Measurements from ENCODE around the gene GNAS. TPM values are rescaled to one million over a fixed set of nuclear protein-coding genes. Genes with fewer than 3 reads are reported as not detected.

GNAS gene
- polyA plus RNA-seq, 1 donor (not counting 4 experiments of a cell fraction or from before 2014, with no cell fraction given), result 560 TPM

- Histone ChIP-seq H3K4me3 (ENCODE audit: control insufficient read depth in 2 of 3, extremely low read depth in 1 of 3, insufficient read depth in 2 of 3, low read depth in 1 of 3, low read length in 3 of 3) (no peak overlapping the region), H3K79me2 (ENCODE audit: control insufficient read depth, insufficient read depth, low read length) (no peaks in the 10 kb centered on the region), H3K36me3 (ENCODE audit: control insufficient read depth in 2 of 2, extremely low read depth in 1 of 2, insufficient read depth in 2 of 2, low read length in 2 of 2) (no peaks in the 10 kb centered on the region), H3K9ac (ENCODE audit: control insufficient read depth, extremely low read depth, insufficient read depth, low read length) (no peak overlapping the region), H4K20me1 (ENCODE audit: control insufficient read depth, extremely low read depth, insufficient read depth, low read length) (no peaks in the 10 kb centered on the region), H3K4me2 (ENCODE audit: control insufficient read depth, extremely low read depth, insufficient read depth, low read depth, low read length) (no peak overlapping the region), H3K4me1 (ENCODE audit: control insufficient read depth, extremely low read depth, insufficient read depth, low read length) (no peaks in the 10 kb centered on the region), H3K9me1 (ENCODE audit: control insufficient read depth, extremely low read depth, insufficient read depth, low read length) (no peaks in the 10 kb centered on the region), H2AFZ (ENCODE audit: control insufficient read depth, low read length) (no peak overlapping the region), H3K27me3 (ENCODE audit: control insufficient read depth, extremely low read depth, insufficient read depth, low read length) (peaks cover 46% of the 10 kb centered on the region), H3K27ac (ENCODE audit: control insufficient read depth, insufficient read depth, low read length) (no peak overlapping the region), H3K9me3 (ENCODE audit: control insufficient read depth, low read depth, low read length) (no peaks in the 10 kb centered on the region)
- no peak for FAIRE-seq
- TF ChIP-seq EZH2 (IDR thresholded peaks at IDR 0.05; ENCODE audit: low read length) (no peak), CTCF (optimal IDR thresholded peaks at IDR 0.05 in 1 of 3, IDR thresholded peaks at IDR 0.05 in 1 of 3, conservative IDR thresholded peaks at IDR 0.05 in 1 of 3; ENCODE audit: extremely low read depth in 1 of 3, insufficient read depth in 2 of 3, low read length in 3 of 3) (no peak)
- no peak for DNase-seq (ENCODE audit: low read depth, low spot score)
- dilution Hi-C loops (cut with MboI; ENCODE audit: extremely low pct_ligation_motif_present, low sequenced_read_pairs), result no loop called here
Measured at GRCh38 chr20:58811334-58811733, 41.2 kb upstream of the GNAS start.

- peaks cover 53% of the 10 kb centered on the region for H3K27me3 ChIP-seq (ENCODE audit: control insufficient read depth, extremely low read depth, insufficient read depth, low read length)
- FAIRE-seq, result no peak
Measured at GRCh38 chr20:58813369-58813768, 39.1 kb upstream of the GNAS start.

More at GRCh38 chr20:58813369-58813768, 39.1 kb upstream of the GNAS start:
- no peak for DNase-seq (ENCODE audit: low read depth, low spot score)
- no peak overlapping the region for H3K9ac ChIP-seq (ENCODE audit: control insufficient read depth, extremely low read depth, insufficient read depth, low read length)
- dilution Hi-C loops (cut with MboI; ENCODE audit: extremely low pct_ligation_motif_present, low sequenced_read_pairs), result no loop called here
- H3K9me1 ChIP-seq (ENCODE audit: control insufficient read depth, extremely low read depth, insufficient read depth, low read length), result no peaks in the 10 kb centered on the region
- no peak overlapping the region for H3K4me2 ChIP-seq (ENCODE audit: control insufficient read depth, extremely low read depth, insufficient read depth, low read depth, low read length)
- H3K79me2 ChIP-seq (ENCODE audit: control insufficient read depth, insufficient read depth, low read length), result no peaks in the 10 kb centered on the region
- no peak overlapping the region for H3K4me3 ChIP-seq (ENCODE audit: control insufficient read depth in 2 of 3, extremely low read depth in 1 of 3, insufficient read depth in 2 of 3, low read depth in 1 of 3, low read length in 3 of 3)
- H3K9me3 ChIP-seq (ENCODE audit: control insufficient read depth, low read depth, low read length), result no peaks in the 10 kb centered on the region
- H3K27ac ChIP-seq (ENCODE audit: control insufficient read depth, insufficient read depth, low read length), result no peak overlapping the region
- no peaks in the 10 kb centered on the region for H3K36me3 ChIP-seq (ENCODE audit: control insufficient read depth in 2 of 2, extremely low read depth in 1 of 2, insufficient read depth in 2 of 2, low read length in 2 of 2)
- no peak overlapping the region for H2AFZ ChIP-seq (ENCODE audit: control insufficient read depth, low read length)
- H4K20me1 ChIP-seq (ENCODE audit: control insufficient read depth, extremely low read depth, insufficient read depth, low read length), result no peaks in the 10 kb centered on the region
- H3K4me1 ChIP-seq (ENCODE audit: control insufficient read depth, extremely low read depth, insufficient read depth, low read length), result peaks cover 3% of the 10 kb centered on the region
- TF ChIP-seq EZH2 (IDR thresholded peaks at IDR 0.05; ENCODE audit: low read length), result no peak
- TF ChIP-seq CTCF (optimal IDR thresholded peaks at IDR 0.05 in 1 of 3, IDR thresholded peaks at IDR 0.05 in 1 of 3, conservative IDR thresholded peaks at IDR 0.05 in 1 of 3; ENCODE audit: extremely low read depth in 1 of 3, insufficient read depth in 2 of 3, low read length in 3 of 3), result no peak

Data from keratinocyte (primary cell).